Kidney (tissue), 14 donors: ENCODE results near the gene MYO15B. TPM values are rescaled to one million over a fixed set of nuclear protein-coding genes. Genes with fewer than 3 reads are reported as not detected.

Experiments used
- DNase-seq, 5 donors: peaks; one replicate each; pipeline ENCODE4 v3.0.0-alpha.2; 2013 to 2020
- FAIRE-seq: peaks from 2 replicates; lab custom pipeline; 2012; peaks lifted over from hg19 to GRCh38; lab: Jason Lieb, UNC
- H3K27ac ChIP-seq, 2 donors: one replicate each; pipeline ENCODE4 v1.7.0; 2013; ENCODE audit warnings: low read depth in 2 of 2, low read length in 2 of 2, inconsistent platforms in 1 of 2
- H3K27me3 ChIP-seq: one replicate; pipeline ENCODE4 v1.7.1; 2013; ENCODE audit warnings: low read length, inconsistent platforms; ENCODE audit not compliant: control insufficient read depth, insufficient read depth
- H3K36me3 ChIP-seq, 3 donors: one replicate each; pipeline versions ENCODE4 v1.7.0 to v1.7.1; 2013; ENCODE audit warnings: low read length in 3 of 3, control low read depth in 1 of 3, inconsistent platforms in 1 of 3; ENCODE audit not compliant: insufficient read depth in 3 of 3, control insufficient read depth in 2 of 3
- H3K4me1 ChIP-seq, 3 donors: one replicate each; pipeline versions ENCODE4 v1.7.0 to v1.7.1; 2013; ENCODE audit warnings: low read length in 3 of 3, inconsistent platforms in 1 of 3, low read depth in 1 of 3; ENCODE audit not compliant: control insufficient read depth in 2 of 3, insufficient read depth in 2 of 3
- H3K4me3 ChIP-seq, 3 donors: one replicate each; pipeline versions ENCODE4 v1.7.0 to v1.8.1; 2013; ENCODE audit warnings: low read length in 3 of 3, control low read depth in 1 of 3, inconsistent platforms in 1 of 3
- H3K9ac ChIP-seq, 3 donors: one replicate each; pipeline versions ENCODE4 v1.7.0 to v1.7.1; 2013; ENCODE audit warnings: low read length in 3 of 3, control low read depth in 1 of 3, inconsistent platforms in 1 of 3
- H3K9me3 ChIP-seq, 3 donors: one replicate each; pipeline versions ENCODE4 v1.7.0 to v1.7.1; 2013; ENCODE audit warnings: low read length in 3 of 3, control low read depth in 1 of 3, inconsistent platforms in 1 of 3; ENCODE audit not compliant: control insufficient read depth in 2 of 3, insufficient read depth in 1 of 3
- intact Hi-C: fragments of 100-400 bp; cut with DNase I; formaldehyde crosslinking; loops from one replicate; pipeline ENCODE4 v1.11.1; 2022
- polyA plus RNA-seq: library from polyadenylated mRNA; stranded (reverse); fragments of 350-450 nt; fragmentation: Illumina TruSeq; extraction: RNeasy Lipid Tissue Mini Kit (QIAGEN cat#74804); gene quantifications from one replicate; pipeline ENCODE4 v1.2.3, GENCODE V29; 2014; ENCODE audit warnings: low read depth, low replicate concordance; ENCODE audit not compliant: insufficient read depth
- total RNA-seq: library from RNA; stranded (reverse); fragmentation: NEBNext Ultra II Directional; extraction: Animal tissue kit (Norgen Biotek cat#: 25700); gene quantifications from one replicate; pipeline ENCODE4 v1.2.1, GENCODE V29; 2021
- TF ChIP-seq, protein P1 (sequence below): IDR thresholded peaks from 3 replicates; pipeline ENCODE4 v1.5.1; 2012; ENCODE audit warnings: mild to moderate bottlenecking, moderate library complexity, borderline replicate concordance; ENCODE audit not compliant: insufficient read depth; ENCODE audit errors: extremely low read depth
- donor health status: control.
- donor health status: control.
- donor health status: control.
- donor health status: control.
- donor health status: control.
- donor health status: DM: yes; HTN: yes; CAD: no.
- donor health status: Normal renal cell carcinoma (clear cell type).

Gene MYO15B
- total and polyA plus RNA-seq, 2 donors from 2014 or later, result 139 to 286 TPM

GRCh38 chr17:75639327-75639726 is 51.7 kb downstream of the MYO15B start:
- Histone ChIP-seq H3K27me3 (no peaks in the 10 kb centered on the region), H3K4me1 (peaks cover 2 to 55% (median 49%) of the 10 kb centered on the region in 3 donors), H3K36me3 (no peaks in the 10 kb centered on the region), H3K27ac (peak overlapping the region; percentile 82 to 96), H3K9me3 (no peaks in the 10 kb centered on the region), H3K4me3 (peak overlapping the region in 1 of 3 donors; percentile 43), H3K9ac (peak overlapping the region in 1 of 3 donors; percentile 85)
- FAIRE-seq (no peak), DNase-seq (peak in 2 of 5 donors; percentile 22 to 84)
- TF ChIP-seq, protein P1, sequence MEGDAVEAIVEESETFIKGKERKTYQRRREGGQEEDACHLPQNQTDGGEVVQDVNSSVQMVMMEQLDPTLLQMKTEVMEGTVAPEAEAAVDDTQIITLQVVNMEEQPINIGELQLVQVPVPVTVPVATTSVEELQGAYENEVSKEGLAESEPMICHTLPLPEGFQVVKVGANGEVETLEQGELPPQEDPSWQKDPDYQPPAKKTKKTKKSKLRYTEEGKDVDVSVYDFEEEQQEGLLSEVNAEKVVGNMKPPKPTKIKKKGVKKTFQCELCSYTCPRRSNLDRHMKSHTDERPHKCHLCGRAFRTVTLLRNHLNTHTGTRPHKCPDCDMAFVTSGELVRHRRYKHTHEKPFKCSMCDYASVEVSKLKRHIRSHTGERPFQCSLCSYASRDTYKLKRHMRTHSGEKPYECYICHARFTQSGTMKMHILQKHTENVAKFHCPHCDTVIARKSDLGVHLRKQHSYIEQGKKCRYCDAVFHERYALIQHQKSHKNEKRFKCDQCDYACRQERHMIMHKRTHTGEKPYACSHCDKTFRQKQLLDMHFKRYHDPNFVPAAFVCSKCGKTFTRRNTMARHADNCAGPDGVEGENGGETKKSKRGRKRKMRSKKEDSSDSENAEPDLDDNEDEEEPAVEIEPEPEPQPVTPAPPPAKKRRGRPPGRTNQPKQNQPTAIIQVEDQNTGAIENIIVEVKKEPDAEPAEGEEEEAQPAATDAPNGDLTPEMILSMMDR, result no peak
- intact Hi-C loops, result no loop called here

DNA sequence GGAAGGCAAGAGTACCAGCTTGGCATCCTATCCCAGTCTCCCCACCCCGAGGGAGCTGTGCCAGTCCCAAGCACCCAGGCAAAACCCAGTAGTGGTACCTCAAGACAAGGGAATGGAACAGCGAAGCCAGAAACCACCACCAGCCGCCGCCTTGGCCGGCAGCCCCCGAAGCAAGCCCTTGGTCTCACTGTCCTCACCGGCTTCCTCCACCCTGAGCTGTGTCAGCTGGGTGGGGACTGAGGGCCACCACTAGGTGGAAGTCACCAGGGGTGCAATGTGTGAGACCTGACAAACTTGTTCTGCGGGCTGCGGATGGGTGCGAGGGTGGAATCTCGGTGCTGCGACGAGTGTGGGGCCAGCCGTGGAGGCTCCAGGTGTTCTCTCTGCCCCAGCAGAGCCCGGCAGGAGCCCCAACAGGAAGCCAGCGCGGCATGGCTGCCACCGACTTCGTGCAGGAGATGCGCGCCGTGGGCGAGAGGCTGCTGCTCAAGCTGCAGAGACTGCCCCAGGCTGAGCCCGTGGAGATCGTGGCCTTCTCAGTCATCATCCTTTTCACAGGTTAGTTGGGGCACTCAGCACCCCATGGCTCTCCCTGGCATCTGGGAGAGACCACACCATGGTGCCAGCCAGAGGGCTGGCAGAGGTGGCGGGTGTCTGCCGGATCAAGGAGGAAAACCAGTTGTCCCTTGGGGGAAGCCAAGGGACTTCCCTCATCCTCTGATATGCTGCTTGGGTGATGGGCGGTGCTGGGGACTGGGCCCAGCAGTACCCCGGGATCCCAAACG is 52.4 kb downstream of the MYO15B start:
- H3K9me3 ChIP-seq, result no peaks in the 10 kb centered on the region
- peak overlapping the region in 2 of 3 donors; percentile 12 to 85 for H3K9ac ChIP-seq
- H3K36me3 ChIP-seq, result no peaks in the 10 kb centered on the region
- FAIRE-seq (no peak), DNase-seq (peak; percentile 75 to 92 (median 85))
- H3K4me3 ChIP-seq, result peak overlapping the region; percentile 20 to 43 (median 36)
- intact Hi-C loops, result no loop called here
- no peaks in the 10 kb centered on the region for H3K27me3 ChIP-seq
- peaks cover 2 to 57% (median 52%) of the 10 kb centered on the region in 3 donors for H3K4me1 ChIP-seq
- TF ChIP-seq, protein P1, result no peak
- H3K27ac ChIP-seq, result peak overlapping the region; percentile 82 to 96

DNA sequence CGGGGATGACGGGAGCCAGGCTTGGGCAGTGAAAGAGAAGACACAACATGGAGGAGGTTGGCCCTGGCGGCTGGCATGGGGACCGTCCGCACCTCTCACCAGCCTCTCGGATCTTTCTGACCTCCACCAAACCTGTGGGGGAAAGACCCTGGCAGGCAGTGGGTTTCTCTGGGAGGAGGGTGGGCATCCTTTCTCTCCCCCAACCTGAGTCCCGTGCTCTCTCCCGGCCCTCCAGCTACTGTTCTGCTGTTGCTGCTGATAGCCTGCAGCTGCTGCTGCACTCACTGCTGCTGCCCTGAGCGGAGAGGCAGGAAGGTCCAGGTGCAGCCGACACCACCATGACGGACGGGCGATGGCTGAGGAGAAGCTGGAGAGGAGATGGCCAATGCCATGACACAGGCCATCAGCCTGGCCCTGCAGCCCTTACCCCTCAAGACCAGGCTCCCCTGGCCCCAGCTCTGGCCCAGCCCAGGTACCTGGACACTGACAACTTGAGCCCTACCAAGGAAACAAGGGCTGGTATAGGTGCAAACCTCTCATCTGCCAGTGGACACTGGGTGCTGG is 53.0 kb downstream of the MYO15B start:
- peak in 1 of 5 donors; percentile 76 for DNase-seq
- intact Hi-C loops, result no loop called here
- Histone ChIP-seq H3K4me1 (peaks cover 2 to 62% (median 58%) of the 10 kb centered on the region in 3 donors), H3K4me3 (peak overlapping the region; percentile 4 to 43 (median 20)), H3K27me3 (no peaks in the 10 kb centered on the region), H3K9ac (peak overlapping the region in 2 of 3 donors; percentile 4 to 85), H3K27ac (peak overlapping the region; percentile 82 to 96), H3K9me3 (no peaks in the 10 kb centered on the region), H3K36me3 (no peaks in the 10 kb centered on the region)
- TF ChIP-seq, protein P1, result no peak
- FAIRE-seq, result no peak
